HG03139 (cell line): ENCODE results near the gene LRFN2.

Source experiments
- ATAC-seq: cut with Tn5 transposase; IDR thresholded peaks from one replicate; pipeline ENCODE4 v1.9.1; 2021; ENCODE audit not compliant: unreplicated experiment

Gene LRFN2

DNA sequence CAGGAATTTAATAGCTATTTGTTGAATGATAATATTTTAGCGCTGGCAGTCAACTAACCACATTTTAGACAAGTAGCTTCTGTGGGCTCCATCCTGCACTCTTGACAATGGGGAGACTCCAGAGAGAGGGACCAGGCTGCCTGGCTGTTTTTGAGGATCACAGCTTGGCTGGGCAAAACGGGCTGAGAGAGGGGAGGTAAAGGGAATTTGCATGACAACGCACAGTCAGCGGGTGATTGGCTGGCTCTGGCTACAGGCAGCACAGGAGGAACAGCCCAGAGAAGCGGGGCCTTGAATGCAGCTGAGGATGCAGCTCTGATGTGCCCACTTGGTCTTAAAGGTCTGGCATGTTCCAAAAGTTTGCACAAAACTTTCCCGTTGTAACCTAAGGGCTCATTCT lies 41.2 kb downstream of the LRFN2 start:
- ATAC-seq: no peak

DNA sequence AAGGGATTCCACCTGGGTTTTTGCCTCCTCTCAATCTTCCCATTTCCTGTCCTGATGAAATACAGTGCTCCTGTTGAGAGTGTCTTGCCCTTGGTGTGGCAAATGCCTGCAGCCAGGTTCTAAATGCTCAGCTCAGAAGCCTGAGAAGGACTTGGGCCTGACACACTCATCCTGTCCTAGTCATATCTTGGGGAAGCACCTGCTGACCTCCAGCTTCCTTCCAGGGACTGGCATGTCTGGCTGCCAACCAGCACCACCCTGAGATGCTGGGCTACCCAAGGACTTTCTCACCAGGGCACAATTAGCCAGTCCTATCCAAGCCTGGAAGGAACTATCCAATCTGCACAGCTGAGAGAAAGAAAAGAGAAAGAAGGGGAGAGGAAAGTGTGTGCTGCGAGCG lies 43.4 kb downstream of the LRFN2 start:
- no peak for ATAC-seq

DNA sequence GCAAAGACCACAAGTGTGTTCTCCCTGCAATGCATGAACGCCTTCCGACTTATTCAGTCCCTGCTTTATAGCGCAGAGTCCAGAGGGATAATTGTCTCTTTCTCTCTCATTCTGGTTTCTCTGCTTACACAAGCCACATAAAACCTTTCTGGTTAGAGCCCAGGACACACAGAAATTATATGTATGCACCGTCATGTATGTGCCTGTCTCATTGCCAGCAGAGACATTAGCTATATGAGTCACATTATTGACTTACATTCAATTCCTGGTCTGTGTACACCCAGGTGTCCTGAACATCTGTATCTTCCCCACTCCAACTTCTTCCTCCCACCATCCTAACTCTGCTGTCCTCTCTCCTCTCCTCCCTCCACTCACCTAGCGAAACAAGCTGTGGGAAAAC lies 44.0 kb downstream of the LRFN2 start:
- no peak for ATAC-seq

DNA sequence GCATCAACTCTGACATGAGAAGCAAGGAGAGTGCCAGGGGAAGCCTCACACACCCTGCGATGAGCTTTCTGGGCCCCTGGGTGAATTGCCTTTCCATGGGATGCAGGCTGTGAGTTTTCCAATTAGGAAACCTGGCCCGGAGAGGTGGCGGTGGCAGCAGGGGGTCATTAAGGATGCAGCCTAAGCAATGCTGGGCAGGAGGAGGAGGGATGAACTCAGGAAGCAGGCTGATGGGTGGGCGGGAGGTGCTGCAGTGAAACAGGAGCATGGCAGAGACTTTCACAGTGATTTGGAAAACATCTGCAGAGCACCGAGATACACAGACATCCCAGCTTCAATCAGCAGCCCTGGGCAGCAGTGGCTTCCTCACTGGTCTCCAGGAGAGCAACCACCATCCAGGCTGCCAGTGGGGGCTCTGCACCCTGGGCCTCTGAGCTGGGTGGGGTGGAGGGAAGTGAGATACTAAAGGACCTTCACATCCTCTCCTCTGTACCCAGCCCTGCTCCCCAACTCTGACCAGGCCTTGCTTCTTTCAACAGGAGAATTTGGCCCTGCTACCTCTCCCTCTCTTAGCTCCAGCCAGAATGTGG lies 44.9 kb downstream of the LRFN2 start:
- no peak for ATAC-seq

DNA sequence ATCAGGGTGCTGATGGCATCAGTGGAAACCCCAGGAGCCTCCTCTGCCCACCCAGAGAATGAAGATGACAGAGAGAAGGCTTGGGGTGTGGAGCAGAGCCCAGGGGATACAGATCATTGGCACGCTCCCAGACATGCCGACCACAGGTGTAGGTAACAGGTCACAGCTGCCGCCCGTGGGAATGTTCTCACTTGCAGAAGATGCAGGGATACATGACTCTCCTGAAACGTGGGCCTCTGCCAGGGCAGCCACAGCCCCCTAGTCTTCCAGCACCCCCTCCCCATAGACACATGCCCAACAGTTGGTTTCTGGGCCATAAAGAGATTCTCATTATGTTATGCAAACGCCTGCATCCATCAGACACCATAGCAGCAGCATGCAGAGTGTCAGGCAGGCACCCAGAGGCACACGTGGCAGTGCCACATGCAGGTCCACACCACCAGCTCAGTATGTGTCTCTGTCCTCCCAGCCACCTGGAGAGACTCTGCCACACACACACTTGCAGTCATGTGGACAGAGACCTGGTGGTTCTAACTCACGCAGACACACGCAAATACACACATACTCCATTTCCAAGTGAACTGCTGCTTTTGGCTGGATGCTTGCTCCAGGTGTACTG lies 45.5 kb downstream of the LRFN2 start:
- ATAC-seq: no peak

DNA sequence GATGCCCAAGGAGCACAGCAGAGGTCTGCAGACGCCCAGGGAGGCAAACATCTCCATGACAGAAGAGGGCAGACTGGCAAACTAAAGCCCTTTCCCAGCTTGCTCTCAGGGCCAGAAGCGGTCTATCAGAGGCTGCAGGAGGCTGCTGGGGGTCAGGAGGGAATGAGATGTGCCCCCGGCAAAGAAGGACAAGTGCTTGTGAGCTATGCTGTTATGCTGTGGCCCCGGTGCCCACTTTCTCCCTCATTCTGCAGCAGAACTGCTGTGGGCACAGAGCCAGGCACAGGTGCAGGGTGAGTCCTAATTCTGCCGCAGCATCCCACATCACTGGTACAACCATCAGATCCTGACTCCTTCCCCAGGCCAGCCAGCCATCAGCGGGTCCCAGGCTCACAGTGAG lies 46.4 kb downstream of the LRFN2 start:
- no peak for ATAC-seq

DNA sequence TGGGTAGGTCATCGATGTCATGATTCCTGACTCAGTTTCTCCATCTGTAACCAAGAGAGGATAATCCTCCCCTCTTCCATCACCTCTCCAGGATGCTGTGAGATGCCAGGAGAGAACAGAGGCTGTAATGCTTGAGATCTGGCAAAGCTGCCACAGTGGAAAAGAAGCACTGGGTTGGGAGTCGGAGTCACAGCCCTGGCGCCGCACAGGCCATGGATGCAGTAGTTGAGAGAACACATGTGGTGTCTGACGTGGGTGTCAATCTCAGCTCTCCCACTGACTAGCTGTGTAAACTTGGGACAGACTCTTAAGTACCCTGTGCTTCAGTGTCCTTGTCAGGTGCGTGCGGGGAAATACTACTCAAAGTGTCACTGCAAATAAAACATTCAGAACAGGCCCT lies 47.3 kb downstream of the LRFN2 start:
- ATAC-seq: no peak

DNA sequence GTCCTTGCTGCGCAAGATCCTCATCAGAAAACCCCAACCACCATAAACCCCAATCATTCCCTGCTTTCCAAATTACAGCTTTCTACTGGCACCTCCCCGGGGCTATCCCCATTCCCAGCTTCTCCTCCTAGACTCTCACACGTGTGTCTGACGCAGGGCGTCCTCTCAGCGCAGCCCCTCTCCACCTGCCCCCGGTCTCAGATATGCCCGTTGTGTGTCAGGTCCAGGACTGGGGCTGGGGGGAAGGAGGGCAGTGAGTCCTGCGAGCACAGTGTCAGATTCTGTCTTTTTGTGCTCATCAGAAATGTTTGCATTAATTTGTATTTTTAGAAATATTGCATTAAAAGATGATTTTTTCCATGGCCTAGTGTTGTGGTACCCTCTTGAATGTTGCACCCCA lies 48.6 kb downstream of the LRFN2 start:
- no peak for ATAC-seq

DNA sequence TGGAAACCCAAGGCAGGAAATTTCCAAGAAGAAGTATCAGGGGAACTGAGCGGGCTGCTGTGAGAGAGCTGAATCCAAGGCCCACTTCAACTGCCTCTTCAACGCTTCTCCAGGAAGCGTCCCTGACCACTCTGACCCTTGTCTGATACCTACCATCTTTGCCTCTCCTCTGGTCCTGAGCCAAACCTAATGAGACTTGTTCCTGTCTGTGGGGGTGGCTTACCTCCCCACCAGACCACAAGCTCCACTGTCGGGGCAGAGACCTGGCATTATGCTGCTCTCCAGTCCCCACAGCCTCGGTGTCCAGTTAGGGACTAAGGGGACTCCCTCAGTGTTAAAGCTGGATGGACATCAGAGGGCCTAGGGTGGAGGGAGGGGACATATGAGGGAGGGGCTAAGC lies 49.7 kb downstream of the LRFN2 start:
- ATAC-seq: no peak

DNA sequence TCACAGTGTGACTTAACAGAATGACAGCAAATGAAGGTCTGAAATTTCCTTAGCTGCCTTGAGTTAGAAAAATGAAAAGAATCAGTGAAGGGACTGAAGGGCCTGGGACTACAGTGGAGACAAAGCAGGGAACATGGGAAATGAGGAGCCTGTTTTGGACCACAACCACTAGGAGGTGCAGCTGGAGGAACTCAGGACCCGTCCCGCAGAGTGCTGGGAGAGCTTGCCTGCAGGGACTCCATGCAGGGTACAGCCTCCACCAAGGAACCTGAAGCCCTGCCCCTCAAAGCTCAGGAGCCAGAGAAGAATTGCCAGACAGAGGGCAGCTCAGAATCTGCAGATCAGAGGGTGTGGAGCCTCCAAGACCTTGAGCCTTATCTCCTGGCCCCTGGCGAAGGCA lies 50.7 kb downstream of the LRFN2 start:
- no peak for ATAC-seq

DNA sequence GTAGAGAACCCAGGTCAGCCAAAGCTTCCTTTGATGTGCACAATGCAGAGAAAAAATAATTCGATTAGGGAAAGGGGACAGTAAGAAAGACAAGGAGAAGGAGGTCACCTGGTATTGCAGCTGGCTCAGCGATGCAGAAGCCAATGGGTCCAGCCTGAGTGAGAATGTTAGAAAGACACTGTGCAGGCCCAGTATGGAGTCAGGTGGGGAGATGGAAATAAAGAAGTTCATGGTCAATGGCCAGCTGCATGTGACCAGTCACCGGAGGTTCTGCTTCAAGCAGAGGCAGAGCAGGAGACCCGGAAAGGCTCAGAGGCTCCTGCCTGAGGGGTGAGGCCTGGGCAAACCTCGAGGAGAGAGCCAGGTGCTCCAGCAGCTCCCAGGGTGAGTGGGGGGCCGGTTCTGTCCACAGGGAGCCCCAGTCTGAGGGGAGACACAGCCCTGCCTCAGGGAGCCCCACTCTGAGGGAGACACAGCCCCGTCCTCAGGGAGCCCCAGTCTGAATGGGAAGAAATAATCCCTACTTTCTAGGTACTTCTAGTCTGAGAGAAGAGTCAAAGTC lies 51.3 kb downstream of the LRFN2 start:
- no peak for ATAC-seq

DNA sequence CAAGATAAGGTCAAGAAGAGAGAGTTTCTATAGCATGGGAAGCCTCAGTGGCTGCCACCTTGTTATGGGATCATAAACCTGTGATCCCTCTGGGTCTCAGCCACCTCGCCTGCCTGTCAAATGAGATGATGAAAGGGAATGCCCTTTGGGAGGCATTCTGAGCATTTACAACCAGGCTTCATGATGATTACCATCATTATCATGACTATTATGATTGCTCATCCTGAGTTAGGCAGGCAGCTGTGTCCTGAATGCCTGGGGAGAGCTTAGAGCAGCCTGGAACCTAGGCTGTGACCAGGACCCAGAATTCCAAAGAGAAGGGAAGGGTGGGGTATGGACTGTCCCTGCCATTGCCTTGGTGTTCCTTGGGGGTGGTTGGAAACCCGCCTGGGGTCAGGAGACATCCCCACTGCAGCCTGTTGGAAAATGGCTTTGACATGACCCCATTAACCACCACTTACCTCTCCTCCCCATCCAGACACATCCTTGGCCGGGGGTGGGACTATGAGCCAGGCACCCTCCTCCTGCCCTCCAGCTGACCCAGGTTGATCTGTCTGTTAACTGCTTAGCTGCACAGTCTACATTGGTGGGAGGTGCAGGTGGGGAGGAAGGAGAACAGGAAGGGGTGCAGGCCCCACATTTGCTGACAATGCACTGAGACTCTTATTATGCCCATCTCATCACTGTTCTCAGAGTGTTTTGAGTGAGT lies 51.9 kb downstream of the LRFN2 start:
- ATAC-seq: no peak

DNA sequence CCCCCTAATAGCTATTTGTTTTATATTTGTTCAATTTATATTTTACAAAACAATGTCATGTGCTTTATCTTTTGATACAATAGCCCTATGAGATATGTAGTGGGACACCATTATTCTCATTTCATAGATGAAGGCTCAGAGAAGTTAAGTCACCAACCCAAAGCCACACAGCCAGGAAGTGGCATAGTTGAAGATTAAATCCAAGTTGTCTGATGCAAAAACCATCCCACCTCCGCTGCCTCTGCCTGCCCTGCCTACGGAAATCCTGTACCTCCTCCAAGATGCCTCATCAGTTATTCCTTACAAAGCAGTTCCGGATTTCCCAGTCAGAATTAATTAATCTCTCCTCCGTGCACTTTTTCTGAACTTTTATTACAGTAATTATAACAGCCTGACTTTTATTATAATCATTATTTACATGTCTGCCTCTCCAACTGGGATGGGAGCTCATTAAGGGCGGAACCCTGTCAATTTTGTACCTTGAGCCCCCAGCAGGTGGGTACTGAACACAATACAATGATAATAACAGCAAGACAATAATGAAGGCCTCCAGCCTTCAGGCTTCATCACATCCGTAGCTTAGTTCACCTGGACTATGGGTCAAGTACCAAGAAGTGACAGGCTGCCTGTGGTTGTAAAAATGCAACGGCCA lies 54.7 kb downstream of the LRFN2 start:
- no peak for ATAC-seq

DNA sequence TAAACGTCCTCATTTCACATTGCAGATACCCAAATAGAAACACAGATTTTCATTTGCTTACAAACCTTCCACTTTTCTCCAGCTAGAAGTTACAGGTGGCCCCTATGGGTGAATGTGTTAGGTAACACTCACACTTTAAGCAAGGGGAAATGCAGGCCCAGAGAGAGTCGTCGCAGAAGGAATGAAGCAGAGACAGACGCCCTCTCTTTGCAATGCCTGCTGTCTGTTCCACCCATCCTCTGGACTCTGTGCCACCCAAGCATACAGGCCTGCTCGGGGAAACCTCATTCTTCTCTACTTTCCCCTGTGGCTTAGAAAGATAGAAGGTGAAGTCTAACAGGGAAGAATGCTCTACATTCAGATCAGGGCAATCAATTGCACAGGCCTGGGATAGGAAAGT lies 57.2 kb downstream of the LRFN2 start:
- ATAC-seq: no peak

DNA sequence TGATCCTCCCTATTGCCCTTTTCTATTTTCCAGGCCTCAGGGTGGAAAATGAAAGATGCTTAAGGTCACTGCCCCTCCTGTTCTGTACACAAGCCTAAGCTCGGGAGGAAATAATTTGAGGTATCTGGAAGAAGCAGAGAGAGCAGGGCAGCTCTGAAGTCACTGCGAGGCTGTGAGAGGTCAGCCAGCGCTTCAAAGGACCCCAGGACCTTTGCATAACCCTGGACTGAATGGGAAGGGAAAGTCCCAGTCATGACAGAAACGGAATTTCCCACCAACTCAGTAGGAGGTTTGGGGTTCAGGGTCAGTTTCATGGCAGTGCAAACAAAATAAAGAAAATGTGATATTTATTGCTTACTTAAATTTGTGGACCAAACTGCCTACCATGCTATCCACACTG lies 58.1 kb downstream of the LRFN2 start:
- no peak for ATAC-seq

DNA sequence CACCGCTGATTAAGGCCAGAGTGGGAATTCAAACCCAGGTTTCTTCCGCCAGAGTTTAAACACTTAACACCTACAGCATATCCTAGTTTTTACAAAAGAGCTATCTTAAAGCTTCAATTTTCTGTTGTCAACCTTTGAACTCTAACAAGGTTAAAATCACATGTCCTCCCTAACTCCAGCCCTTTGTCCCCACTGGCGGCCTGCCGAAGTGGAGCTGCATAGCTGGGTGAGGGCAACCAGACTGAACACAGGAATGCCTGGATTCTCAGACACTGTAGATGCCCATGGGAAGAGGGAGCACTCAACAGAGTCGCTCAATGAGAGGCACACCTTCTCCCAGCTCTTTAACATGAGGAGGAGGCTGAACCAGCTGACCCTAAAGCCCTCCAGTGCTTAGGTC lies 59.1 kb downstream of the LRFN2 start:
- no peak for ATAC-seq

DNA sequence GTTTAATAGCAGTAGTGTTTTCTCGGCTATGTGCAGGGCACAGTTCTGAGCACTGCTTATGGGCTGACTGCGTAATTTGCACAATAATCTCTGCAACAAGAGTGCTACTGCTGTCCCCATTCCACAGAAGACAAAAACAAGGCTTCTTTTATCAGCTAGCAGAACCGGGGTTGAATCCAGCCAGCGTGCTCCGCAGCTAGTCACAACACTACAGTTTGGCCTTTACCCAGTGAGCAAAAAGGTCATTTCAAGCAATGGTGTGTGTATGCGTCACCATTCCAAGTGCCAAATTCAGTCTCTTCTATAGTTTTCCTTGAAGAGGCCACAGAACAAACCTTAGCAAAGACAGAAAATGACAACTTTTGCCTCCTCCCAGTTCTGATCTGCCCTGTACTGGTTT lies 61.1 kb downstream of the LRFN2 start:
- no peak for ATAC-seq

DNA sequence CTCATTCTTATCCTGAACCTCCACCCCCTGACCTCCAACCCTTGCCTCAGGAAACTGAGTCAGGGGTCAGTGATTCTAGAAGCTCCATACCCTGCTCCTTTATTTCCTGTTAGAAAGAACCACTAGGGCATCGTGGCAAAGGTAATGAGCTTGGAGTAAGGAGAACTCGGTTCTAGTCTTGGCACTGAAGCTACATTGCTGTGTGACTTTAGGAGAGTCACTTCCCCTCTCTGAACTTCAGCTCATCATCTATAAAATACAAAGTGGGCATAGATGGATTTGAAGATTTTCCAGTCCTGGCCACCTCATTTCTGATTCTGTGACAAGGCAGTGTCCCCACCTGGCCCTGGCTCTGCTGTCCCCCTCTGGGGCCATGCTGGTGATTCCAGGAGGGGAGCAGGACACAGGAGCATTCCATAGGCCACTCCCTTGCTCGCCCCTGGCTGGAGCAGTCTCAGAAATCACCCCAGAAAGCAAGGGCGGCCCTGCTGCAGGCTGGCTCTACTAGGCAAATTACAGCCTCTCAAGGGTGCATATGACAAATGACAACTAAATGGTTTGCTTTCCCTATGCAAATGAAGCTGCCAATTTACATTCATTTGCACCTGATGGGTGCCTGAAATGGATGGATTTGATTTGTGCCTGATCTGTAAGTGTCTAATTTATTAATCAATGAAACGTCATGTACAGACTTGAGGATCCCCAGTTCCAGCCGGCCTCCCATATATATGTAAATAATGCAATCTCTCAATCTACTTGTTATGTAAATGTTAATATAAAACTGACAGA lies 62.2 kb downstream of the LRFN2 start:
- ATAC-seq: no peak

DNA sequence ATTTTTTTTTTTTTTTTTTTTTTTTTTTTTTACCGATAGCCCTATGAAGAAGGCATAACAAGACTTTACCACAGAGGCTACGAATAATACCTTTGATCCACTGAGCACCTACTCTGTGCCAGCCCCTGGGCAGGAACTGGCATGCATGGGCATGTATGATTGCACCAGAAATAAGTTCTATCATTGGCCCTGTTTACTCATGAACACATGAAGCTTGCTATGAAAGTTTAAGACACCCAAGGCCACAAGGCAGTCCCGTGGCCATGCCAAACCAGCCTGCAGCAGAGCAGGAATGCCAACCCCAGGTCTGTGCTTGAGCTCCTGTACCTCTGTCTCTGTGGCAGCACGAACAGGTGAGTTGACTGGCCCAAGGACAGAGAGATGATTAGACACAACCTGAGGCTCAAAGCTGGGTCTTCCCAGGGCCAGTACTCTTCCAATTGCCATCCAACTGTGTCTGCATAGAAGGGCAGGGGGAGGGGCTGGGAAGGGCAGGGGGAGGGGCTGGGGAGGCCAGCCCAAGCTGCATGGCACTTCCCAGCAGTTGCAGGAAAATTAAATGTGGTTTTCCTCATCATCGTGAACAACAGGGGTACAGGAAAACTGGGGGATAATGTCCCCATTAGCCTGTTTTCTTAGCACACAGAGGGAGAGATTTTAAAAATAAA lies 63.5 kb downstream of the LRFN2 start:
- ATAC-seq: no peak

DNA sequence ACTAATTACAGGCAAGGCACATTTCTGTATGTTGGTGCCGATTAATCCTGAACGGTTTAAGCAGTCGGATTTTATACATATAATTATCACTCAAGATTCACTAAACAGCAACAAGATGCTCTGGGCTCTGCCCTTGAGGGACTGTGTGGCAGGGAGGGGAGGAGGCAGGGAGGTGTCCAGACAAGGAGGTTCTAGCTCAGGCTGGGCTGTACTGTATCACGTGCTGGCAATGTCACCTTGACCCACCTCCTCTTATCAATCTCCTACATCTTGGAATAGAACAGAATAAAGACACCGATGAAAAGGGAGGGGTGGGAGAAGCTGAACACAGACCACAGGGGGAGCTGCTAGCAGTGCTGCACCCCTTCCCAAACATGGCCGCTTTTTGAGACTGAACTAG lies 65.7 kb downstream of the LRFN2 start:
- ATAC-seq: no peak

DNA sequence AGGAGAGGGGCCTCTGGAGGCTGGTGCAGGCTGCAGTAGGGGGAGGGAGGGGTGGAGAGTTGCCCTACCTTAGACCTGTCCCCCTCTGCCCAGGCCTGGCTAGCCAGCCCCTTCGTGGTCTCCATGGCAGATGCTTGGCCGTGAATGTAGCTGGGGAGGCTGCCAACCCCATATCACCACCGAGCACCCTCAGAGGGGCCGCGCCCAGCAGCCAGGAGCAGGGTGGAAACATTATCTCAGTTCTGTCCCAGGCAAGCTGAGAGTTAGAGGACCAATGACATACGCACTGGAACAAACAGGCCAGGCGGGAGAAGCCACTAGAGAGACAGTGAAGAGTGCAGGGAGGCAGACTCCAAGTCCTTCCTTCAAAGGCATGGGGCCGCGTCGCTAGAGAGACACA lies 66.5 kb downstream of the LRFN2 start:
- no peak for ATAC-seq
